Right ventricle myocardium inferior (tissue), 1 donor: ENCODE results near the gene ACTN3. TPM values are rescaled to one million over a fixed set of nuclear protein-coding genes. Genes with fewer than 3 reads are reported as not detected.

Source experiments
- total RNA-seq: library from RNA; stranded (reverse); fragmentation: NEBNext Ultra II Directional; extraction: Animal tissue kit (Norgen Biotek cat#: 25700); gene quantifications from one replicate; pipeline ENCODE4 v1.2.1, GENCODE V29; 2021
- donor health status: DM: no; HTN: yes; CAD: no; lungs with severe emphysema.

The ACTN3 gene
- total RNA-seq, 1 donor from 2014 or later = not detected

Other genes with a start within 250 kb of the ACTN3 start
- gene CD248, start 229.9 kb upstream of the ACTN3 start, total RNA-seq = 26.7 TPM
- 1.6 TPM for gene RIN1, start 210.5 kb upstream of the ACTN3 start, total RNA-seq
- 14.6 TPM for gene BRMS1, start 201.8 kb upstream of the ACTN3 start, total RNA-seq
- gene B4GAT1, start 199.3 kb upstream of the ACTN3 start, total RNA-seq = 49.0 TPM
- gene SLC29A2, start 175.1 kb upstream of the ACTN3 start, total RNA-seq = 16.8 TPM
- gene NPAS4, start 125.9 kb upstream of the ACTN3 start, total RNA-seq = not detected
- gene MRPL11, start 108.1 kb upstream of the ACTN3 start, total RNA-seq = 58.7 TPM
- gene PELI3, start 80.0 kb upstream of the ACTN3 start, total RNA-seq = 8.4 TPM
- 15.8 TPM for gene DPP3, start 66.5 kb upstream of the ACTN3 start, total RNA-seq
- gene BBS1, start 36.3 kb upstream of the ACTN3 start, total RNA-seq = 20.9 TPM
- 4.0 TPM for gene ZDHHC24, start 855 bp upstream of the ACTN3 start, total RNA-seq
- 51.0 TPM for gene CTSF, start 21.7 kb downstream of the ACTN3 start, total RNA-seq
- 0.27 TPM for gene CCDC87, start 46.2 kb downstream of the ACTN3 start, total RNA-seq
- gene CCS, start 46.3 kb downstream of the ACTN3 start, total RNA-seq = 23.5 TPM
- 30.1 TPM for gene RBM14, start 69.7 kb downstream of the ACTN3 start, total RNA-seq
- 72.1 TPM for gene RBM4, start 91.8 kb downstream of the ACTN3 start, total RNA-seq
- gene RBM4B, start 131.0 kb downstream of the ACTN3 start, total RNA-seq = 14.0 TPM
- 0.95 TPM for gene SPTBN2, start 182.3 kb downstream of the ACTN3 start, total RNA-seq